HepG2 (cell line): ENCODE results near the gene ARHGEF40. TPM values are rescaled to one million over a fixed set of nuclear protein-coding genes. Genes with fewer than 3 reads are reported as not detected.
A peak's percentile ranks its signal among the peaks of the same experiment; 100 is the strongest.

ENCODE experiments used
- ADNP ChIP-seq: sonication (generic); formaldehyde crosslinking; IDR thresholded peaks from 2 replicates; pipeline ENCODE4 v1.4.0; 2020; ENCODE audit warnings: missing genetic modification reagents
- ARNT ChIP-seq: fragments of 450-650 bp; IDR thresholded peaks from 2 replicates; pipeline ENCODE4 v1.6.1; 2017
- CENPT ChIP-seq: sonication (generic); formaldehyde crosslinking; IDR thresholded peaks from 2 replicates; pipeline ENCODE4 v1.8.0; 2022; ENCODE audit warnings: low read depth, mild to moderate bottlenecking, moderate library complexity, missing genetic modification reagents
- FOSL2 ChIP-seq: sonication (generic); formaldehyde crosslinking; IDR thresholded peaks from 2 replicates; pipeline ENCODE4 v1.4.0; 2020; ENCODE audit warnings: missing genetic modification reagents
- GTF2F1 ChIP-seq: fragments of 150-350 bp; IDR thresholded peaks from 2 replicates; pipeline ENCODE4 v1.6.1; 2014; ENCODE audit warnings: low read length
- HNRNPH1 ChIP-seq: fragments of 200-400 bp; formaldehyde crosslinking; optimal IDR thresholded peaks from 2 replicates; pipeline ENCODE3; 2017; ENCODE audit warnings: mild to moderate bottlenecking, low read depth, low read length
- HOXA3 ChIP-seq: sonication (generic); formaldehyde crosslinking; IDR thresholded peaks from 2 replicates; pipeline ENCODE4 v1.5.0; 2020; ENCODE audit warnings: missing genetic modification reagents
- KLF6 ChIP-seq: IDR thresholded peaks from 2 replicates; pipeline ENCODE4 v1.8.0; 2016; ENCODE audit warnings: missing biosample characterization, missing genetic modification reagents
- MATR3 ChIP-seq: sonication (generic); formaldehyde crosslinking; IDR thresholded peaks from 2 replicates; pipeline ENCODE4 v1.4.0; 2020; ENCODE audit warnings: missing genetic modification reagents
- MXI1 ChIP-seq: IDR thresholded peaks from 3 replicates; pipeline ENCODE4 v1.6.1; 2012; ENCODE audit warnings: low read depth, low read length, inconsistent platforms, borderline replicate concordance
- NFKB2 ChIP-seq: sonication (generic); formaldehyde crosslinking; IDR thresholded peaks from 2 replicates; pipeline ENCODE4 v1.4.0; 2020; ENCODE audit warnings: missing genetic modification reagents, borderline replicate concordance
- RELA ChIP-seq: sonication (generic); formaldehyde crosslinking; IDR thresholded peaks from 2 replicates; pipeline ENCODE4 v1.4.0; 2020; ENCODE audit warnings: missing genetic modification reagents
- SAP130 ChIP-seq: IDR thresholded peaks from 2 replicates; pipeline ENCODE4 v1.6.1; 2016; ENCODE audit warnings: low read depth
- SNAPC2 ChIP-seq: sonication (generic); formaldehyde crosslinking; IDR thresholded peaks from 2 replicates; pipeline ENCODE4 v1.8.1; 2022; ENCODE audit warnings: mild to moderate bottlenecking, missing genetic modification reagents
- TSC22D2 ChIP-seq: sonication (generic); formaldehyde crosslinking; IDR thresholded peaks from 2 replicates; pipeline ENCODE4 v1.5.1; 2020; ENCODE audit warnings: missing genetic modification reagents, mild to moderate bottlenecking, borderline replicate concordance
- ZFP37 ChIP-seq: sonication (generic); formaldehyde crosslinking; IDR thresholded peaks from 2 replicates; pipeline ENCODE4 v1.4.0; 2020; ENCODE audit warnings: missing genetic modification reagents, borderline replicate concordance
- polyA plus RNA-seq, 8 experiments: library from polyadenylated mRNA; depleted of rRNA in 3 of 8; stranded (reverse) in 7 of 8; unstranded in 1 of 8; fragments of >200 nt; fragmentation: Illumina TruSeq in 4 of 8; extraction: Trizol in 4 of 8; gene quantifications; 2 replicates each; pipeline versions ENCODE4 v1.2.1 to v1.2.3, GENCODE V29; 2011 to 2016; ENCODE audit warnings: low read depth in 4 of 8, missing spikeins in 1 of 8, mixed read lengths in 1 of 8; ENCODE audit not compliant: insufficient read depth in 1 of 8
- total RNA-seq, 5 experiments: library from RNA; depleted of rRNA; stranded (reverse); fragments of >200 nt; fragmentation: Illumina TruSeq; extraction: Trizol; gene quantifications; 2 replicates each; pipeline ENCODE4 v1.2.3, GENCODE V29; 2016; ENCODE audit warnings: low read depth in 1 of 5
- TF ChIP-seq, protein P1 (sequence below): sonication (generic); formaldehyde crosslinking; IDR thresholded peaks from 2 replicates; pipeline ENCODE4 v1.4.0; 2020; ENCODE audit warnings: missing genetic modification reagents
- TF ChIP-seq, protein P2 (sequence below): sonication (generic); formaldehyde crosslinking; IDR thresholded peaks from 2 replicates; pipeline ENCODE4 v1.5.0; 2020; ENCODE audit warnings: missing genetic modification reagents, mild to moderate bottlenecking, borderline replicate concordance
- TF ChIP-seq, protein P3 (sequence below): sonication (generic); formaldehyde crosslinking; IDR thresholded peaks from 2 replicates; pipeline ENCODE4 v1.4.0; 2020; ENCODE audit warnings: missing genetic modification reagents
- TF ChIP-seq, protein P4 (sequence below): sonication (generic); formaldehyde crosslinking; conservative IDR thresholded peaks from 2 replicates; pipeline ENCODE4 v1.8.1; 2023; ENCODE audit warnings: missing genetic modification reagents
- TF ChIP-seq, protein P5 (sequence below): sonication (generic); formaldehyde crosslinking; IDR thresholded peaks from 2 replicates; pipeline ENCODE4 v1.4.0; 2020; ENCODE audit warnings: missing genetic modification reagents

Gene ARHGEF40
- total and polyA plus RNA-seq, 2 of the 13 experiments (the other 11 are each of a cell fraction or from before 2014, with no cell fraction given): 28.1 to 78.1 TPM

DNA sequence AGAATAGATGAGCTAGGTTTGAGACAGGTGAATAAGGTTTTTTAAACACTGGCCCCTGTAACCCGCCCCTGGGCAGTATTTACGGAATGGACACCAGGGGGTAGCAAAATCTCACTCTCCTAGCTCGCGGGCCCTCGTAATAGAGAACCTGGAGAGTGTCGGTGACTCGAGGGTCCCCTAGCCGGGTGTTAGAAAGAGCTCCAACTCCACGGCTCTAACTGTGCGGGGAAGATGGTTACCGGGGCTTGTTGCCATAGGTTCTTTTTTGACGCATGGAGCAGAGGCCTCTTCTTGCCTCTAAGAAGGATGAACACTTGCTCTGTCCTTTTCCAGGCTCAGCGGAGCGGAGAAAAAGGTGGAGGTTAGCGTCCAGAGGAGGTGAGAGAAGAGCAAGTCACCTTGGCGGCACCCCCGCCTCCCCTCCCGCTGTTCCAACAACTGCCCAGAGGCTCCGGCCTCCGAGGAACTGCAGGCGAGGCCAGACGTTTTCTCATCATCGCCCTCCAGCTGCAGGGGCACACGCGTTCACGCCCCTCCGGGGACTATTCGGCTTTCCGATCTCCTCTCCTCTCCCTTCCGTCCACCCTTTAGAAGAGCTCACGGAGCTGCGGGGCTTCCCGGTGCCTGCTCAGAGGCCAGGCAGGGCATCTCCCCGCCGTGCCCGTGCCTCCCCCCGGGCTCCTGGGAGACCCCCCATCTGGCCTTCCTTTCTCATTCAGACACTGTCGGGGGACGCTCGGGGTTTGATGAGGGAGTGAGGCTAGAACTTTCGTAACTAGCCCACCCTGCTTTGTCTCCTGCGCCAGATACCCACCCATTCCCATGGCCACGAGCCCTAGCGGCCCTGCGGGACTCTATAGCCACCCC, 1.4 kb upstream of the ARHGEF40 start (continued):
- TF ChIP-seq, protein P1, sequence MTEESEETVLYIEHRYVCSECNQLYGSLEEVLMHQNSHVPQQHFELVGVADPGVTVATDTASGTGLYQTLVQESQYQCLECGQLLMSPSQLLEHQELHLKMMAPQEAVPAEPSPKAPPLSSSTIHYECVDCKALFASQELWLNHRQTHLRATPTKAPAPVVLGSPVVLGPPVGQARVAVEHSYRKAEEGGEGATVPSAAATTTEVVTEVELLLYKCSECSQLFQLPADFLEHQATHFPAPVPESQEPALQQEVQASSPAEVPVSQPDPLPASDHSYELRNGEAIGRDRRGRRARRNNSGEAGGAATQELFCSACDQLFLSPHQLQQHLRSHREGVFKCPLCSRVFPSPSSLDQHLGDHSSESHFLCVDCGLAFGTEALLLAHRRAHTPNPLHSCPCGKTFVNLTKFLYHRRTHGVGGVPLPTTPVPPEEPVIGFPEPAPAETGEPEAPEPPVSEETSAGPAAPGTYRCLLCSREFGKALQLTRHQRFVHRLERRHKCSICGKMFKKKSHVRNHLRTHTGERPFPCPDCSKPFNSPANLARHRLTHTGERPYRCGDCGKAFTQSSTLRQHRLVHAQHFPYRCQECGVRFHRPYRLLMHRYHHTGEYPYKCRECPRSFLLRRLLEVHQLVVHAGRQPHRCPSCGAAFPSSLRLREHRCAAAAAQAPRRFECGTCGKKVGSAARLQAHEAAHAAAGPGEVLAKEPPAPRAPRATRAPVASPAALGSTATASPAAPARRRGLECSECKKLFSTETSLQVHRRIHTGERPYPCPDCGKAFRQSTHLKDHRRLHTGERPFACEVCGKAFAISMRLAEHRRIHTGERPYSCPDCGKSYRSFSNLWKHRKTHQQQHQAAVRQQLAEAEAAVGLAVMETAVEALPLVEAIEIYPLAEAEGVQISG (CRISPR knock-in tag): no peak
- TF ChIP-seq ARNT (no peak), HNRNPH1 (no peak), MATR3 (CRISPR knock-in tag) (no peak), ZFP37 (0 out of 2 replicates have a peak, but pooled peaks have one; percentile 49), ADNP (CRISPR knock-in tag) (no peak), RELA (CRISPR knock-in tag) (no peak), NFKB2 (no peak), SAP130 (CRISPR knock-in tag) (peak; percentile 50), FOSL2 (CRISPR knock-in tag) (0 out of 2 replicates have a peak, but pooled peaks have one; percentile 5), GTF2F1 (no peak), CENPT (CRISPR knock-in tag) (no peak), MXI1 (no peak), TSC22D2 (CRISPR knock-in tag) (no peak), KLF6 (CRISPR knock-in tag) (no peak), HOXA3 (CRISPR knock-in tag) (no peak; the same call in 1 of the 2 replicates), SNAPC2 (CRISPR knock-in tag) (no peak)
- TF ChIP-seq, protein P2, sequence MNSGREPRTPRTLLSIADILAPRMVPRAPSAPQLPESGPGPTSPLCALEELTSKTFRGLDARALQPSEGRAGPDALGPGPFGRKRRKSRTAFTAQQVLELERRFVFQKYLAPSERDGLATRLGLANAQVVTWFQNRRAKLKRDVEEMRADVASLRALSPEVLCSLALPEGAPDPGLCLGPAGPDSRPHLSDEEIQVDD (CRISPR knock-in tag): no peak
- TF ChIP-seq, protein P3, sequence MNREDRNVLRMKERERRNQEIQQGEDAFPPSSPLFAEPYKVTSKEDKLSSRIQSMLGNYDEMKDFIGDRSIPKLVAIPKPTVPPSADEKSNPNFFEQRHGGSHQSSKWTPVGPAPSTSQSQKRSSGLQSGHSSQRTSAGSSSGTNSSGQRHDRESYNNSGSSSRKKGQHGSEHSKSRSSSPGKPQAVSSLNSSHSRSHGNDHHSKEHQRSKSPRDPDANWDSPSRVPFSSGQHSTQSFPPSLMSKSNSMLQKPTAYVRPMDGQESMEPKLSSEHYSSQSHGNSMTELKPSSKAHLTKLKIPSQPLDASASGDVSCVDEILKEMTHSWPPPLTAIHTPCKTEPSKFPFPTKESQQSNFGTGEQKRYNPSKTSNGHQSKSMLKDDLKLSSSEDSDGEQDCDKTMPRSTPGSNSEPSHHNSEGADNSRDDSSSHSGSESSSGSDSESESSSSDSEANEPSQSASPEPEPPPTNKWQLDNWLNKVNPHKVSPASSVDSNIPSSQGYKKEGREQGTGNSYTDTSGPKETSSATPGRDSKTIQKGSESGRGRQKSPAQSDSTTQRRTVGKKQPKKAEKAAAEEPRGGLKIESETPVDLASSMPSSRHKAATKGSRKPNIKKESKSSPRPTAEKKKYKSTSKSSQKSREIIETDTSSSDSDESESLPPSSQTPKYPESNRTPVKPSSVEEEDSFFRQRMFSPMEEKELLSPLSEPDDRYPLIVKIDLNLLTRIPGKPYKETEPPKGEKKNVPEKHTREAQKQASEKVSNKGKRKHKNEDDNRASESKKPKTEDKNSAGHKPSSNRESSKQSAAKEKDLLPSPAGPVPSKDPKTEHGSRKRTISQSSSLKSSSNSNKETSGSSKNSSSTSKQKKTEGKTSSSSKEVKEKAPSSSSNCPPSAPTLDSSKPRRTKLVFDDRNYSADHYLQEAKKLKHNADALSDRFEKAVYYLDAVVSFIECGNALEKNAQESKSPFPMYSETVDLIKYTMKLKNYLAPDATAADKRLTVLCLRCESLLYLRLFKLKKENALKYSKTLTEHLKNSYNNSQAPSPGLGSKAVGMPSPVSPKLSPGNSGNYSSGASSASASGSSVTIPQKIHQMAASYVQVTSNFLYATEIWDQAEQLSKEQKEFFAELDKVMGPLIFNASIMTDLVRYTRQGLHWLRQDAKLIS (CRISPR knock-in tag): no peak
- TF ChIP-seq, protein P4, sequence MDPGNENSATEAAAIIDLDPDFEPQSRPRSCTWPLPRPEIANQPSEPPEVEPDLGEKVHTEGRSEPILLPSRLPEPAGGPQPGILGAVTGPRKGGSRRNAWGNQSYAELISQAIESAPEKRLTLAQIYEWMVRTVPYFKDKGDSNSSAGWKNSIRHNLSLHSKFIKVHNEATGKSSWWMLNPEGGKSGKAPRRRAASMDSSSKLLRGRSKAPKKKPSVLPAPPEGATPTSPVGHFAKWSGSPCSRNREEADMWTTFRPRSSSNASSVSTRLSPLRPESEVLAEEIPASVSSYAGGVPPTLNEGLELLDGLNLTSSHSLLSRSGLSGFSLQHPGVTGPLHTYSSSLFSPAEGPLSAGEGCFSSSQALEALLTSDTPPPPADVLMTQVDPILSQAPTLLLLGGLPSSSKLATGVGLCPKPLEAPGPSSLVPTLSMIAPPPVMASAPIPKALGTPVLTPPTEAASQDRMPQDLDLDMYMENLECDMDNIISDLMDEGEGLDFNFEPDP (CRISPR knock-in tag): no peak
- TF ChIP-seq, protein P5, sequence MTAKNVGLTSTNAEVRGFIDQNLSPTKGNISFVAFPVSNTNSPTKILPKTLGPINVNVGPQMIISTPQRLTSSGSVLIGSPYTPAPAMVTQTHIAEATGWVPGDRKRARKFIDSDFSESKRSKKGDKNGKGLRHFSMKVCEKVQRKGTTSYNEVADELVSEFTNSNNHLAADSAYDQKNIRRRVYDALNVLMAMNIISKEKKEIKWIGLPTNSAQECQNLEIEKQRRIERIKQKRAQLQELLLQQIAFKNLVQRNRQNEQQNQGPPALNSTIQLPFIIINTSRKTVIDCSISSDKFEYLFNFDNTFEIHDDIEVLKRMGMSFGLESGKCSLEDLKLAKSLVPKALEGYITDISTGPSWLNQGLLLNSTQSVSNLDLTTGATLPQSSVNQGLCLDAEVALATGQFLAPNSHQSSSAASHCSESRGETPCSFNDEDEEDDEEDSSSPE: 0 out of 2 replicates have a peak, but pooled peaks have one; percentile 59
